GM12878 (cell line): ENCODE measurements around the gene NNAT. TPM values are rescaled to one million over a fixed set of nuclear protein-coding genes. Genes with fewer than 3 reads are reported as not detected.

Experiments used
- ATAC-seq: fragments of 200-7000 bp; cut with Tn5 transposase; 3 replicates; pipeline ENCODE4 v1.9.1; 2020; ENCODE audit warnings: mild to moderate bottlenecking, moderate library complexity
- BruUV-seq: library from RNA; stranded (reverse); fragments of 400-500 nt; replicated peaks from 2 replicates; lab custom pipeline; 2021; lab: Mats Ljungman, UMichigan
- CTCF ChIA-PET: fragments of 300-600 bp; sonication (Branson Sonifier 250); formaldehyde crosslinking; extraction: SDS; loops from one replicate; lab custom pipeline; 2021; ENCODE audit warnings: inconsistent platforms; lab: Yijun Ruan, JAX
- POLR2A ChIA-PET: fragments of 350-600 bp; formaldehyde crosslinking; extraction: SDS; loops from one replicate; lab custom pipeline; 2021; ENCODE audit warnings: inconsistent platforms; lab: Charles Lee
- RAD21 ChIA-PET: fragments of 300-600 bp; sonication (Branson Sonifier 250); formaldehyde crosslinking; loops from one replicate; lab custom pipeline; 2023; ENCODE audit warnings: antibody characterized with exemption; ENCODE audit not compliant: unreplicated experiment; lab: Charles Lee
- SMC1A ChIA-PET: fragments of 300-600 bp; sonication (Branson Sonifier 250); formaldehyde crosslinking; loops from one replicate; lab custom pipeline; 2023; ENCODE audit not compliant: unreplicated experiment, uncharacterized antibody; lab: Charles Lee
- DNase-seq: peaks from one replicate; pipeline ENCODE4 v3.0.0-alpha.2; 2011; ENCODE audit warnings: low read depth, low spot score
- FAIRE-seq: peaks from 3 replicates; lab custom pipeline; 2011; peaks lifted over from hg19 to GRCh38; lab: Jason Lieb, UNC
- H2AFZ ChIP-seq: 2 replicates; pipeline ENCODE4 v1.6.0; 2011; ENCODE audit warnings: low read depth, low read length, control low read depth; ENCODE audit not compliant: control insufficient read depth
- H3K27ac ChIP-seq: 2 replicates; pipeline ENCODE4 v1.5.1; 2011; ENCODE audit warnings: control low read depth; ENCODE audit not compliant: control insufficient read depth, insufficient read depth
- H3K27me3 ChIP-seq, 2 experiments: replicated peaks in 1 of 2; 2 replicates each; pipeline versions ENCODE4 v1.6.0 to v1.6.1; 2011; ENCODE audit warnings: low read length in 1 of 2; ENCODE audit not compliant: control insufficient read depth in 2 of 2, insufficient read depth in 2 of 2
- H3K36me3 ChIP-seq, 2 experiments: 2 replicates each; pipeline ENCODE4 v1.5.1; 2011; ENCODE audit warnings: low read length in 1 of 2; ENCODE audit not compliant: control insufficient read depth in 2 of 2, insufficient read depth in 2 of 2
- H3K4me1 ChIP-seq: 2 replicates; pipeline ENCODE4 v1.6.1; 2011; ENCODE audit warnings: mild to moderate bottlenecking, low read length, moderate library complexity, mixed read lengths; ENCODE audit not compliant: control insufficient read depth, insufficient read depth
- H3K4me2 ChIP-seq: 2 replicates; pipeline ENCODE4 v1.6.0; 2011; ENCODE audit warnings: control low read depth; ENCODE audit not compliant: control insufficient read depth, insufficient read depth
- H3K4me3 ChIP-seq: fragments of 200-600 bp; sonication (generic); 2 replicates; pipeline ENCODE4 v1.5.1; 2016
- H3K79me2 ChIP-seq: 2 replicates; pipeline ENCODE4 v1.6.0; 2011; ENCODE audit warnings: low read length; ENCODE audit not compliant: control insufficient read depth, insufficient read depth
- H3K9ac ChIP-seq: 2 replicates; pipeline ENCODE4 v1.8.0; 2011; ENCODE audit warnings: low read length, control low read depth, mixed read lengths; ENCODE audit not compliant: control insufficient read depth, insufficient read depth
- H3K9me3 ChIP-seq: replicated peaks from 3 replicates; pipeline ENCODE4 v1.5.1; 2011; ENCODE audit warnings: mild to moderate bottlenecking, low read length; ENCODE audit not compliant: control insufficient read depth, insufficient read depth
- H4K20me1 ChIP-seq: 2 replicates; pipeline ENCODE4 v1.6.0; 2011; ENCODE audit not compliant: control insufficient read depth, insufficient read depth
- CBFB ChIP-seq: IDR thresholded peaks from 2 replicates; pipeline ENCODE4 v1.6.1; 2016; ENCODE audit warnings: antibody characterized with exemption, low read depth
- CREB1 ChIP-seq: IDR thresholded peaks from 2 replicates; pipeline ENCODE4 v1.6.1; 2012; ENCODE audit warnings: low read depth, mild to moderate bottlenecking, inconsistent platforms
- EGR1 ChIP-seq, 2 experiments: IDR thresholded peaks; 1 replicate in 1 of 2; 2 replicates in 1 of 2; pipeline ENCODE4 v1.6.1; 2011 to 2012; ENCODE audit warnings: low read depth in 2 of 2, low read length in 2 of 2, borderline replicate concordance in 1 of 2, mild to moderate bottlenecking in 1 of 2, moderate library complexity in 1 of 2
- FOXK2 ChIP-seq: fragments of 450-650 bp; IDR thresholded peaks from 2 replicates; pipeline ENCODE4 v1.6.1; 2017; ENCODE audit warnings: mild to moderate bottlenecking, moderate library complexity
- HCFC1 ChIP-seq: fragments of 150-350 bp; IDR thresholded peaks from 2 replicates; pipeline ENCODE4 v1.6.1; 2014; ENCODE audit warnings: low read length
- JUNB ChIP-seq: IDR thresholded peaks from 2 replicates; pipeline ENCODE4 v1.6.1; 2016; ENCODE audit warnings: antibody characterized with exemption, mild to moderate bottlenecking
- MEF2B ChIP-seq: fragments of 450-650 bp; IDR thresholded peaks from 2 replicates; pipeline ENCODE4 v1.6.1; 2018; ENCODE audit warnings: mild to moderate bottlenecking, moderate library complexity; ENCODE audit not compliant: partially characterized antibody, poor library complexity, severe bottlenecking
- MYC ChIP-seq: IDR thresholded peaks from 2 replicates; pipeline ENCODE4 v1.6.1; 2011; ENCODE audit warnings: mild to moderate bottlenecking, low read length, moderate library complexity, inconsistent platforms; ENCODE audit not compliant: insufficient read depth, insufficient replicate concordance, insufficient read length, severe bottlenecking
- NR2C2 ChIP-seq: IDR thresholded peaks from 2 replicates; pipeline ENCODE4 v1.6.1; 2011; ENCODE audit warnings: borderline replicate concordance, low read depth; ENCODE audit not compliant: control insufficient read depth, insufficient read length
- RAD21 ChIP-seq: IDR thresholded peaks from 2 replicates; pipeline ENCODE4 v1.6.1; 2011; ENCODE audit warnings: mild to moderate bottlenecking, low read depth, low read length, moderate library complexity; ENCODE audit not compliant: insufficient read depth
- TCF7 ChIP-seq: IDR thresholded peaks from 2 replicates; pipeline ENCODE4 v1.6.1; 2014; ENCODE audit warnings: antibody characterized with exemption, borderline replicate concordance
- WRNIP1 ChIP-seq: IDR thresholded peaks from 2 replicates; pipeline ENCODE4 v1.6.1; 2011; ENCODE audit warnings: low read depth, low read length, improper control_type of control experiment, borderline replicate concordance
- ZBED1 ChIP-seq: IDR thresholded peaks from 2 replicates; pipeline ENCODE4 v1.6.1; 2016; ENCODE audit warnings: borderline replicate concordance
- ZNF274 ChIP-seq: IDR thresholded peaks from one replicate; pipeline ENCODE4 v1.8.0; 2011; ENCODE audit not compliant: insufficient read length, insufficient read depth
- ZNF687 ChIP-seq: fragments of 450-650 bp; IDR thresholded peaks from 2 replicates; pipeline ENCODE4 v1.6.1; 2017; ENCODE audit warnings: mild to moderate bottlenecking, moderate library complexity
- ZSCAN29 ChIP-seq: fragments of 450-650 bp; IDR thresholded peaks from 2 replicates; pipeline ENCODE4 v1.6.1; 2017; ENCODE audit warnings: mild to moderate bottlenecking, moderate library complexity
- WGBS: methylation state at CpG from one replicate; pipeline ENCODE4 v1.1.6; 2016; ENCODE audit warnings: low lambda C conversion rate; ENCODE audit not compliant: insufficient replicate concordance, insufficient coverage; ENCODE audit errors: missing lambda C conversion rate; 5-methylcytosine and 5-hydroxymethylcytosine counted together
- in situ Hi-C: fragments of 300-500 bp; cut with MboI; formaldehyde crosslinking; loops from 9 replicates; pipeline ENCODE4 v1.14.3; 2018; ENCODE audit warnings: mixed read lengths
- intact Hi-C: fragments of 100-400 bp; cut with micrococcal nuclease; formaldehyde crosslinking; loops from one replicate; pipeline ENCODE4 v1.14.2; 2022; ENCODE audit not compliant: unreplicated experiment
- polyA plus RNA-seq, 11 experiments: library from polyadenylated mRNA; depleted of rRNA in 4 of 11; unstranded in 6 of 11; stranded (reverse) in 5 of 11; fragments of >200 nt; fragmentation: Nextera tagmentation in 4 of 11; fragmentation: Illumina TruSeq in 1 of 11; extraction: Ambion mirVana in 4 of 11; extraction: Trizol in 1 of 11; gene quantifications; 1 replicate in 1 of 11; 2 replicates in 10 of 11; pipeline versions ENCODE4 v1.2.1 to v1.2.3, GENCODE V29; 2011 to 2016; ENCODE audit warnings: inconsistent platforms in 2 of 11, missing spikeins in 2 of 11, low read depth in 1 of 11
- total RNA-seq, 4 experiments: library from RNA; depleted of rRNA in 3 of 4; stranded (reverse); fragments of >200 nt in 3 of 4; fragmentation: Illumina TruSeq in 1 of 4; extraction: Trizol in 1 of 4; gene quantifications; 2 replicates each; pipeline versions ENCODE4 v1.2.1 to v1.2.3, GENCODE V29; 2013 to 2021

Gene NNAT
- total and polyA plus RNA-seq, 10 of the 15 experiments (the other 5 are each of a cell fraction or from before 2014, with no cell fraction given), result 0.22 to 0.99 (median 0.42) TPM; not detected in 7

GRCh38 chr20:37567671-37568588 lies 46.9 kb downstream of the NNAT start:
- Histone ChIP-seq H3K27ac (no peak overlapping the region), H2AFZ (no peak overlapping the region), H3K4me1 (no peaks in the 10 kb centered on the region), H3K79me2 (no peaks in the 10 kb centered on the region), H3K4me2 (no peak overlapping the region), H3K9ac (no peak overlapping the region), H3K27me3 (peaks cover 2 to 12% of the 10 kb centered on the region in 2 experiments), H3K4me3 (no peak overlapping the region), H4K20me1 (no peaks in the 10 kb centered on the region), H3K36me3 (no peaks in the 10 kb centered on the region), H3K9me3 (no peaks in the 10 kb centered on the region)
- ChIA-PET RAD21 (no interaction called here), POLR2A (no interaction called here), SMC1A (interaction anchor here (1.1 to 2.9 kb wide), 2 partner anchors 8 to 424 kb away, joined by 3 to 9 read pairs; no protein-coding TSS in a partner anchor), CTCF (interaction anchor here (0.7 kb wide), 1 partner anchor 20 kb away, joined by 3 read pairs; no protein-coding TSS in a partner anchor)
- DNase-seq (no peak), ATAC-seq (no peak), FAIRE-seq (no peak)
- WGBS, result 23% methylated on average over 13 of the region's 13 CpGs
- BruUV-seq, result no TSS peak
- TF ChIP-seq CREB1 (no peak), ZNF274 (no peak), ZNF687 (no peak), MYC (no peak), RAD21 (no peak), HCFC1 (no peak), JUNB (no peak), EGR1 (IDR thresholded peaks at IDR 0.05; ENCODE audit: borderline replicate concordance in 1 of 2, low read depth in 2 of 2, low read length in 2 of 2) (no peak), MEF2B (no peak), NR2C2 (no peak), ZBED1 (no peak), CBFB (no peak), ZSCAN29 (no peak), TCF7 (no peak), FOXK2 (no peak), WRNIP1 (no peak)
- in situ Hi-C loops, result loop anchor here (5.0 to 10.0 kb wide), 2 partner anchors 424 to 657 kb away; no protein-coding TSS in a partner anchor
- intact Hi-C loops, result loop anchor here (10.0 kb wide), 1 partner anchor 187 kb away; no protein-coding TSS in a partner anchor
